Naive thymus-derived CD4-positive, alpha-beta T cell (primary cell): ENCODE results near the gene MON2. TPM values are rescaled to one million over a fixed set of nuclear protein-coding genes. Genes with fewer than 3 reads are reported as not detected.

Source experiments
- ATAC-seq: fragments of 150-1000 bp; cut with Tn5 transposase; 2 replicates; pipeline ENCODE4 v1.10.0; 2021; ENCODE audit warnings: mild to moderate bottlenecking, moderate library complexity
- CTCF ChIA-PET: fragments of 350-600 bp; sonication (Branson Sonifier 250); formaldehyde crosslinking; loops from one replicate; lab custom pipeline; 2021; ENCODE audit warnings: antibody characterized with exemption; lab: Charles Lee
- POLR2A ChIA-PET: fragments of 350-600 bp; sonication (Branson Sonifier 250); formaldehyde crosslinking; loops from one replicate; lab custom pipeline; 2021; ENCODE audit warnings: antibody characterized with exemption, inconsistent platforms; lab: Charles Lee
- DNase-seq, 9 donors: peaks; one replicate each; pipeline versions ENCODE4 v3.0.0 to v3.0.0-alpha.2; 2020 to 2022; ENCODE audit warnings: mixed read lengths in 1 of 9
- H3K27ac ChIP-seq: one replicate; pipeline ENCODE4 v1.7.0; 2013; ENCODE audit warnings: mild to moderate bottlenecking, low read depth, low read length, moderate library complexity
- H3K27me3 ChIP-seq, 2 donors: one replicate each; pipeline ENCODE4 v1.7.0; 2013; ENCODE audit warnings: low read length in 2 of 2, mild to moderate bottlenecking in 2 of 2, moderate library complexity in 2 of 2; ENCODE audit not compliant: control insufficient read depth in 2 of 2, insufficient read depth in 2 of 2
- H3K36me3 ChIP-seq, 3 experiments: 1 replicate in 2 of 3; 2 replicates in 1 of 3; pipeline ENCODE4 v1.7.0; 2013; ENCODE audit warnings: low read length in 3 of 3, mild to moderate bottlenecking in 3 of 3, moderate library complexity in 1 of 3; ENCODE audit not compliant: insufficient read depth in 3 of 3, control insufficient read depth in 2 of 3
- H3K4me1 ChIP-seq, 2 donors: one replicate each; pipeline ENCODE4 v1.7.0; 2013; ENCODE audit warnings: low read length in 2 of 2, mild to moderate bottlenecking in 2 of 2, moderate library complexity in 1 of 2; ENCODE audit not compliant: control insufficient read depth in 2 of 2, insufficient read depth in 2 of 2
- H3K4me3 ChIP-seq: 2 replicates; pipeline ENCODE4 v1.7.0; 2013; ENCODE audit warnings: mild to moderate bottlenecking, low read length
- H3K9me3 ChIP-seq, 3 experiments: 1 replicate in 2 of 3; 2 replicates in 1 of 3; pipeline ENCODE4 v1.7.0; 2013; ENCODE audit warnings: low read length in 3 of 3; ENCODE audit not compliant: control insufficient read depth in 2 of 3
- H3K27ac Mint-ChIP-seq, 9 donors: one replicate each; pipeline ENCODE4 v1.8.0; 2020 to 2022; ENCODE audit warnings: mixed read lengths in 9 of 9, mild to moderate bottlenecking in 8 of 9, moderate library complexity in 5 of 9, inconsistent platforms in 2 of 9
- H3K27me3 Mint-ChIP-seq, 5 donors: one replicate each; pipeline ENCODE4 v1.8.0; 2021 to 2022; ENCODE audit warnings: mixed read lengths in 5 of 5, mild to moderate bottlenecking in 1 of 5
- H3K36me3 Mint-ChIP-seq, 5 donors: one replicate each; pipeline ENCODE4 v1.8.0; 2020 to 2022; ENCODE audit warnings: mixed read lengths in 5 of 5, mild to moderate bottlenecking in 3 of 5, inconsistent platforms in 1 of 5
- H3K4me1 Mint-ChIP-seq, 7 donors: one replicate each; pipeline ENCODE4 v1.8.0; 2020 to 2022; ENCODE audit warnings: mixed read lengths in 7 of 7, mild to moderate bottlenecking in 3 of 7, inconsistent platforms in 1 of 7
- H3K4me3 Mint-ChIP-seq, 10 donors: one replicate each; pipeline ENCODE4 v1.8.0; 2020 to 2022; ENCODE audit warnings: mild to moderate bottlenecking in 10 of 10, mixed read lengths in 10 of 10, moderate library complexity in 6 of 10, inconsistent platforms in 2 of 10
- H3K9me3 Mint-ChIP-seq, 11 donors: one replicate each; pipeline ENCODE4 v1.8.0; 2020 to 2022; ENCODE audit warnings: mixed read lengths in 11 of 11, mild to moderate bottlenecking in 4 of 11, inconsistent platforms in 1 of 11, moderate library complexity in 1 of 11
- intact Hi-C, 2 donors: fragments of 100-400 bp; cut with micrococcal nuclease; formaldehyde crosslinking; loops; one replicate each; pipeline ENCODE4 v1.15.1; 2023
- microRNA-seq: library from miRNA; unstranded; fragments of <30 nt; microRNA quantifications from one replicate; pipeline ENCODE4 v1.2.0, GENCODE V29; 2022; ENCODE audit warnings: borderline microRNAs expressed
- polyA plus RNA-seq, 2 donors: library from polyadenylated mRNA; unstranded; fragments of 300-500 nt; fragmentation: Illumina TruSeq; gene quantifications; one replicate each; pipeline ENCODE4 v1.2.3, GENCODE V29; 2021
- total RNA-seq, 6 experiments: library from RNA in 5 of 6; stranded (reverse) in 5 of 6; gene quantifications; 1 replicate in 5 of 6; 2 replicates in 1 of 6; pipeline ENCODE4 v1.2.3 and lab custom pipeline; 2021 to 2026

The MON2 gene
- total and polyA plus RNA-seq, 7 experiments from 2014 or later = 18.2 to 96.3 (median 68.5) TPM

- no peak for DNase-seq
- no peak overlapping the region for H3K4me3 ChIP-seq
- no peak overlapping the region for H3K27ac ChIP-seq
- Mint-ChIP-seq H3K27me3 (peaks cover 0 to 12% (median 8%) of the 10 kb centered on the region in 5 donors), H3K4me1 (peaks cover 0 to 4% (median 3%) of the 10 kb centered on the region in 7 donors), H3K4me3 (no peak overlapping the region), H3K9me3 (peaks cover 0 to 4% (median 0%) of the 10 kb centered on the region in 11 donors), H3K36me3 (no peaks in the 10 kb centered on the region), H3K27ac (peak overlapping the region in 1 of 9 donors; percentile 59)
- ChIA-PET CTCF (no interaction called here), POLR2A (no interaction called here)
- intact Hi-C loops = no loop called here
- H3K9me3 ChIP-seq = no peaks in the 10 kb centered on the region
- no peaks in the 10 kb centered on the region for H3K27me3 ChIP-seq
- H3K4me1 ChIP-seq = peaks cover 0 to 4% of the 10 kb centered on the region in 2 donors
- no peaks in the 10 kb centered on the region for H3K36me3 ChIP-seq
- ATAC-seq = no peak
These were observed 182.9 kb downstream of the MON2 start for GRCh38 chr12:62649412-62650138.

Small RNA genes within 50 kb of the gene (microRNA-seq; reads per million reads assigned to microRNA genes)
- 37,712 reads per million, percentile 97 among the genes with 10 or more reads in this experiment for gene MIRLET7I

Other genes starting within 250 kb of the MON2 start
- 100 to 1,000 TPM; 156 to 224 (median 180) TPM for gene USP15, start 206.4 kb upstream of the MON2 start, total RNA-seq
- 100 to 1,000 TPM in 1 of 2 donors, 10 to 100 TPM in 1; 72.5 to 102 TPM for gene USP15, start 206.4 kb upstream of the MON2 start, polyA plus RNA-seq